GM19193 (cell line): ENCODE results near the gene ZNF628.
A peak's percentile ranks its signal among the peaks of the same experiment; 100 is the strongest.

Source experiments
- POLR2A ChIP-seq: IDR thresholded peaks from 4 replicates; pipeline ENCODE4 v1.6.1; 2011; ENCODE audit not compliant: insufficient read depth, insufficient read length; ENCODE audit errors: extremely low read depth

ZNF628 gene

GRCh38 chr19:55457683-55458457, 18.5 kb upstream of the ZNF628 start:
- TF ChIP-seq POLR2A: no peak

- no peak for TF ChIP-seq POLR2A
These were observed 16.9 kb upstream of the ZNF628 start for GRCh38 chr19:55459551-55459949.

GRCh38 chr19:55459950-55460657, 16.3 kb upstream of the ZNF628 start:
- TF ChIP-seq POLR2A: no peak

GRCh38 chr19:55460670-55461258, 15.7 kb upstream of the ZNF628 start:
- TF ChIP-seq POLR2A: no peak

- TF ChIP-seq POLR2A: peak; percentile 82
These were observed 15.0 kb upstream of the ZNF628 start, which contains the start of gene ISOC2 for GRCh38 chr19:55461259-55461973. TSS of gene ISOC2 (minus strand) at chr19:55461642. CDS start at chr19:55456486, 5,156 bp downstream.

GRCh38 chr19:55461974-55462626, 14.3 kb upstream of the ZNF628 start:
- TF ChIP-seq POLR2A: no peak

GRCh38 chr19:55462722-55463121, 13.7 kb upstream of the ZNF628 start:
- TF ChIP-seq POLR2A: no peak

GRCh38 chr19:55463583-55464031, 12.8 kb upstream of the ZNF628 start:
- no peak for TF ChIP-seq POLR2A

GRCh38 chr19:55464039-55464661, 12.3 kb upstream of the ZNF628 start:
- TF ChIP-seq POLR2A: no peak

- TF ChIP-seq POLR2A: no peak
These were observed 11.8 kb upstream of the ZNF628 start, which contains the start of gene C19orf85 for GRCh38 chr19:55464662-55465054. TSS of gene C19orf85 (minus strand) at chr19:55464751. CDS start at chr19:55464554, 197 bp downstream.

GRCh38 chr19:55465460-55466240, 10.8 kb upstream of the ZNF628 start:
- TF ChIP-seq POLR2A: no peak

- no peak for TF ChIP-seq POLR2A
These were observed 10.2 kb upstream of the ZNF628 start for GRCh38 chr19:55466241-55466614.
